ENCODE measurements around the gene DSCAM. TPM values are rescaled to one million over a fixed set of nuclear protein-coding genes. Genes with fewer than 3 reads are reported as not detected.
A peak's percentile ranks its signal among the peaks of the same experiment; 100 is the strongest.

The DSCAM gene
- total and polyA plus RNA-seq, 2 experiments from 2014 or later = not detected

DNA sequence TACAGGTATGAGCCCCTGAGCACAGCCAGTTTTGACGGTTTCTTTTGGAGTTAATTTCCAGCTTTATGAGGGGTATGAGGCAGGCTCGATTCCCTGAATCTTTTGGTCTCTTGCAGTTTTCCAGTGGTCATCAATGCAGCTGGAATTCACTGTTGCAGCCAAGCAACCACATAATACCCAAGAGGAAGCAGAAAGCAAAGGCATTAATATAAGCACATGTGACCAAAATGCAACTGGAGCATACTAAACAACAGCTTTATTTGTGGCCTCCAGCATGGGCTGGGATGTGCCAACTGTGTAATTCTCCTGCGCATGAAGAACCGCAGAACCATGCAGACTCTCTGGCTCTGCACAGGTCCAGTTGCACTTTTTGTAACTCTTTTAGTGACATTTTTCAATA is 33.0 kb downstream of the DSCAM start:
- Histone ChIP-seq H3F3A (ENCODE audit: insufficient read depth) (no peaks in the 10 kb centered on the region), H3K36me3 (ENCODE audit: low read depth) (no peaks in the 10 kb centered on the region), H3K4me3 (no peak overlapping the region), H3K9me3 (ENCODE audit: low read depth) (no peaks in the 10 kb centered on the region), H4K20me1 (ENCODE audit: insufficient read depth) (no peaks in the 10 kb centered on the region), H3K79me2 (ENCODE audit: insufficient read depth) (no peaks in the 10 kb centered on the region), H3K4me1 (ENCODE audit: insufficient read depth) (no peaks in the 10 kb centered on the region), H3K27me3 (replicated peaks; ENCODE audit: insufficient read depth) (no peaks in the 10 kb centered on the region), H3K9ac (no peak overlapping the region), H3K9me2 (ENCODE audit: insufficient read depth) (no peaks in the 10 kb centered on the region), H3K4me2 (ENCODE audit: unreplicated experiment) (no peak overlapping the region), H3K27ac (no peak overlapping the region), H2AFZ (no peak overlapping the region)
- no peak for TF ChIP-seq EZH2 (IDR thresholded peaks at IDR 0.05; ENCODE audit: insufficient read depth, poor library complexity, severe bottlenecking)
- no peak for TF ChIP-seq EZH2phosphoT487 (IDR thresholded peaks at IDR 0.05; ENCODE audit: insufficient read depth, low read depth)
- in situ Hi-C loops (cut with MboI) = no loop called here
- WGBS, 2 experiments (ENCODE audit: low coverage in 1 of 2, low lambda C conversion rate in 2 of 2, missing lambda C conversion rate in 2 of 2) = 64 to 68% methylated on average over 4 of the region's 4 CpGs
- DNase-seq = no peak

GRCh38 chr21:40809673-40810197 is 37.2 kb downstream of the DSCAM start:
- 18 to 21% methylated on average over 7 of the region's 7 CpGs for WGBS, 2 experiments (ENCODE audit: low coverage in 1 of 2, low lambda C conversion rate in 2 of 2, missing lambda C conversion rate in 2 of 2)
- TF ChIP-seq EZH2phosphoT487 (IDR thresholded peaks at IDR 0.05; ENCODE audit: insufficient read depth, low read depth) (no peak), EZH2 (IDR thresholded peaks at IDR 0.05; ENCODE audit: insufficient read depth, poor library complexity, severe bottlenecking) (no peak)
- H2AFZ ChIP-seq = no peak overlapping the region
- H3K9me2 ChIP-seq (ENCODE audit: insufficient read depth) = no peaks in the 10 kb centered on the region
- H3K9me3 ChIP-seq (ENCODE audit: low read depth) = no peaks in the 10 kb centered on the region
- no peaks in the 10 kb centered on the region for H3K79me2 ChIP-seq (ENCODE audit: insufficient read depth)
- no peak overlapping the region for H3K4me2 ChIP-seq (ENCODE audit: unreplicated experiment)
- H3K9ac ChIP-seq = no peak overlapping the region
- no peaks in the 10 kb centered on the region for H3K4me1 ChIP-seq (ENCODE audit: insufficient read depth)
- no peak overlapping the region for H3K27ac ChIP-seq
- no peaks in the 10 kb centered on the region for H3K36me3 ChIP-seq (ENCODE audit: low read depth)
- no peak overlapping the region for H3K4me3 ChIP-seq
- in situ Hi-C loops (cut with MboI) = no loop called here
- DNase-seq = peak; percentile 0
- H3F3A ChIP-seq (ENCODE audit: insufficient read depth) = no peaks in the 10 kb centered on the region
- no peaks in the 10 kb centered on the region for H4K20me1 ChIP-seq (ENCODE audit: insufficient read depth)
- H3K27me3 ChIP-seq (replicated peaks; ENCODE audit: insufficient read depth) = no peaks in the 10 kb centered on the region

GRCh38 chr21:40803101-40803500 is 43.9 kb downstream of the DSCAM start:
- Histone ChIP-seq H3K27me3 (replicated peaks; ENCODE audit: insufficient read depth) (no peaks in the 10 kb centered on the region), H3K79me2 (ENCODE audit: insufficient read depth) (no peaks in the 10 kb centered on the region), H3K27ac (no peak overlapping the region), H3F3A (ENCODE audit: insufficient read depth) (no peaks in the 10 kb centered on the region), H3K36me3 (ENCODE audit: low read depth) (no peaks in the 10 kb centered on the region), H3K4me2 (ENCODE audit: unreplicated experiment) (no peak overlapping the region), H2AFZ (no peak overlapping the region), H3K9me3 (ENCODE audit: low read depth) (peaks cover 9% of the 10 kb centered on the region), H3K4me3 (no peak overlapping the region), H3K4me1 (ENCODE audit: insufficient read depth) (no peaks in the 10 kb centered on the region), H3K9ac (no peak overlapping the region), H4K20me1 (ENCODE audit: insufficient read depth) (no peaks in the 10 kb centered on the region), H3K9me2 (ENCODE audit: insufficient read depth) (no peaks in the 10 kb centered on the region)
- TF ChIP-seq EZH2phosphoT487 (IDR thresholded peaks at IDR 0.05; ENCODE audit: insufficient read depth, low read depth) (no peak), EZH2 (IDR thresholded peaks at IDR 0.05; ENCODE audit: insufficient read depth, poor library complexity, severe bottlenecking) (no peak)
- in situ Hi-C loops (cut with MboI) = no loop called here
- DNase-seq = no peak
- 12 to 13% methylated on average over 3 of the region's 3 CpGs for WGBS, 2 experiments (ENCODE audit: low coverage in 1 of 2, low lambda C conversion rate in 2 of 2, missing lambda C conversion rate in 2 of 2)

- Histone ChIP-seq H3K4me2 (ENCODE audit: unreplicated experiment) (no peak overlapping the region), H3K9me3 (ENCODE audit: low read depth) (peaks cover 9% of the 10 kb centered on the region), H3K4me1 (ENCODE audit: insufficient read depth) (no peaks in the 10 kb centered on the region), H3K9me2 (ENCODE audit: insufficient read depth) (no peaks in the 10 kb centered on the region), H4K20me1 (ENCODE audit: insufficient read depth) (no peaks in the 10 kb centered on the region), H3K4me3 (no peak overlapping the region), H3K27ac (no peak overlapping the region), H3K27me3 (replicated peaks; ENCODE audit: insufficient read depth) (no peaks in the 10 kb centered on the region), H3K9ac (no peak overlapping the region), H3K79me2 (ENCODE audit: insufficient read depth) (no peaks in the 10 kb centered on the region), H3K36me3 (ENCODE audit: low read depth) (no peaks in the 10 kb centered on the region), H2AFZ (no peak overlapping the region), H3F3A (ENCODE audit: insufficient read depth) (no peaks in the 10 kb centered on the region)
- TF ChIP-seq EZH2 (IDR thresholded peaks at IDR 0.05; ENCODE audit: insufficient read depth, poor library complexity, severe bottlenecking) (no peak), EZH2phosphoT487 (IDR thresholded peaks at IDR 0.05; ENCODE audit: insufficient read depth, low read depth) (no peak)
- WGBS, 2 experiments (ENCODE audit: low coverage in 1 of 2, low lambda C conversion rate in 2 of 2, missing lambda C conversion rate in 2 of 2) = 12 to 26% methylated on average over 1 of the region's 1 CpG
- DNase-seq = no peak
- in situ Hi-C loops (cut with MboI) = no loop called here
These were observed 46.8 kb downstream of the DSCAM start for GRCh38 chr21:40800126-40800525.

GRCh38 chr21:40797891-40798290 is 49.1 kb downstream of the DSCAM start:
- H3K4me3 ChIP-seq = no peak overlapping the region
- DNase-seq = no peak
- no peaks in the 10 kb centered on the region for H4K20me1 ChIP-seq (ENCODE audit: insufficient read depth)
- H3K36me3 ChIP-seq (ENCODE audit: low read depth) = no peaks in the 10 kb centered on the region
- H3K9ac ChIP-seq = no peak overlapping the region
- no peak overlapping the region for H3K4me2 ChIP-seq (ENCODE audit: unreplicated experiment)
- no peak for TF ChIP-seq EZH2 (IDR thresholded peaks at IDR 0.05; ENCODE audit: insufficient read depth, poor library complexity, severe bottlenecking)
- no peak for TF ChIP-seq EZH2phosphoT487 (IDR thresholded peaks at IDR 0.05; ENCODE audit: insufficient read depth, low read depth)
- H3K4me1 ChIP-seq (ENCODE audit: insufficient read depth) = no peaks in the 10 kb centered on the region
- 7 to 12% methylated on average over 2 of the region's 2 CpGs for WGBS, 2 experiments (ENCODE audit: low coverage in 1 of 2, low lambda C conversion rate in 2 of 2, missing lambda C conversion rate in 2 of 2)
- H3K9me2 ChIP-seq (ENCODE audit: insufficient read depth) = no peaks in the 10 kb centered on the region
- in situ Hi-C loops (cut with MboI) = no loop called here
- no peaks in the 10 kb centered on the region for H3F3A ChIP-seq (ENCODE audit: insufficient read depth)
- H3K27me3 ChIP-seq (replicated peaks; ENCODE audit: insufficient read depth) = no peaks in the 10 kb centered on the region
- H3K79me2 ChIP-seq (ENCODE audit: insufficient read depth) = no peaks in the 10 kb centered on the region
- peaks cover 9% of the 10 kb centered on the region for H3K9me3 ChIP-seq (ENCODE audit: low read depth)
- H2AFZ ChIP-seq = no peak overlapping the region
- no peak overlapping the region for H3K27ac ChIP-seq
